Mucosa of descending colon (tissue), 3 donors: Measurements from ENCODE around the gene COL9A3. TPM values are rescaled to one million over a fixed set of nuclear protein-coding genes. Genes with fewer than 3 reads are reported as not detected.
A peak's percentile ranks its signal among the peaks of the same experiment; 100 is the strongest.

Source experiments
- ATAC-seq: fragments of 200-7000 bp; cut with Tn5 transposase; one replicate; pipeline ENCODE4 v1.9.1; 2020; ENCODE audit warnings: mild to moderate bottlenecking, moderate library complexity
- DNase-seq, 3 donors: peaks; one replicate each; pipeline ENCODE4 v3.0.0-alpha.2; 2020
- H3K36me3 ChIP-seq: fragments of 200-600 bp; one replicate; pipeline ENCODE4 v1.8.0; 2021; ENCODE audit warnings: low read depth, mild to moderate bottlenecking
- H3K4me1 ChIP-seq: fragments of 200-600 bp; one replicate; pipeline ENCODE4 v1.8.0; 2021; ENCODE audit warnings: low read depth, mild to moderate bottlenecking
- H3K4me3 ChIP-seq: fragments of 200-600 bp; one replicate; pipeline ENCODE4 v1.8.0; 2021; ENCODE audit warnings: mild to moderate bottlenecking
- H3K9me3 ChIP-seq: fragments of 200-600 bp; one replicate; pipeline ENCODE4 v1.8.0; 2021; ENCODE audit warnings: mild to moderate bottlenecking
- CTCF ChIP-seq: fragments of 200-600 bp; IDR thresholded peaks from one replicate; pipeline ENCODE4 v1.8.0; 2022; ENCODE audit warnings: antibody characterized with exemption, mild to moderate bottlenecking
- intact Hi-C, 2 donors: fragments of 100-400 bp; cut with DNase I in 1 of 2; cut with micrococcal nuclease in 1 of 2; formaldehyde crosslinking; loops; one replicate each; pipeline versions ENCODE4 v1.11.0 to v1.11.1; 2022; cut with DNase I, micrococcal nuclease
- total RNA-seq, 3 donors: library from RNA; stranded (reverse); fragmentation: NEBNext Ultra II Directional in 2 of 3; extraction: Animal tissue kit (Norgen Biotek cat#: 25700) in 2 of 3; gene quantifications; one replicate each; pipeline versions ENCODE4 v1.2.1 to v1.2.4, GENCODE V29; 2021 to 2023
- donor health status: DM: no; HTN: no; CAD: no; lungs with moderate emphysema.
- donor health status: DM: no; HTN: no; CAD: no.
- donor health status: DM: no; HTN: yes; CAD: no.

The COL9A3 gene
- total RNA-seq, 3 donors from 2014 or later = 0.70 to 12.4 (median 2.3) TPM

- Histone ChIP-seq H3K4me1 (no peaks in the 10 kb centered on the region), H3K9me3 (no peaks in the 10 kb centered on the region), H3K4me3 (no peak overlapping the region), H3K36me3 (peaks cover 1% of the 10 kb centered on the region)
- ATAC-seq = no peak
- TF ChIP-seq CTCF = no peak
- no peak for DNase-seq
- intact Hi-C loops = loop anchor here in 1 of 2 donors (10.0 kb wide), 1 partner anchor 128 kb away; the partner anchor contains the start of gene BHLHE23
These were observed 59.7 kb downstream of the COL9A3 start for GRCh38 chr20:62876501-62876901.

- Histone ChIP-seq H3K9me3 (no peaks in the 10 kb centered on the region), H3K36me3 (peaks cover 6% of the 10 kb centered on the region), H3K4me3 (no peak overlapping the region), H3K4me1 (no peaks in the 10 kb centered on the region)
- no peak for TF ChIP-seq CTCF
- ATAC-seq (peak; percentile 41), DNase-seq (peak in 2 of 3 donors; percentile 22 to 73)
- intact Hi-C loops = loop anchor here in 1 of 2 donors (10.0 kb wide), 1 partner anchor 128 kb away; the partner anchor contains the start of gene BHLHE23
These were observed 60.3 kb downstream of the COL9A3 start for GRCh38 chr20:62876902-62877816.

- TF ChIP-seq CTCF = no peak
- peaks cover 6% of the 10 kb centered on the region for H3K36me3 ChIP-seq
- DNase-seq (no peak), ATAC-seq (no peak)
- intact Hi-C loops = loop anchor here in 1 of 2 donors (10.0 kb wide), 1 partner anchor 126 kb away; the partner anchor contains the start of gene BHLHE23
- H3K4me3 ChIP-seq = no peak overlapping the region
- H3K4me1 ChIP-seq = no peaks in the 10 kb centered on the region
- H3K9me3 ChIP-seq = no peaks in the 10 kb centered on the region
These were observed 61.6 kb downstream of the COL9A3 start for GRCh38 chr20:62878244-62879038.

GRCh38 chr20:62879275-62880146, 62.7 kb downstream of the COL9A3 start:
- Histone ChIP-seq H3K36me3 (peaks cover 6% of the 10 kb centered on the region), H3K4me3 (no peak overlapping the region), H3K9me3 (no peaks in the 10 kb centered on the region), H3K4me1 (no peaks in the 10 kb centered on the region)
- no peak for DNase-seq
- no peak for TF ChIP-seq CTCF
- no peak for ATAC-seq
- intact Hi-C loops = loop anchor here in 1 of 2 donors (10.0 kb wide), 1 partner anchor 125 kb away; the partner anchor contains the start of gene BHLHE23
